ENCODE measurements around the gene MUC13.

MUC13 gene

GRCh38 chr3:124907957-124908356 is 26.6 kb downstream of the MUC13 start:
- no peak for DNase-seq (ENCODE audit: low read depth)
- H3K4me3 ChIP-seq (ENCODE audit: low read length): no peak overlapping the region
- TF ChIP-seq, protein P1, sequence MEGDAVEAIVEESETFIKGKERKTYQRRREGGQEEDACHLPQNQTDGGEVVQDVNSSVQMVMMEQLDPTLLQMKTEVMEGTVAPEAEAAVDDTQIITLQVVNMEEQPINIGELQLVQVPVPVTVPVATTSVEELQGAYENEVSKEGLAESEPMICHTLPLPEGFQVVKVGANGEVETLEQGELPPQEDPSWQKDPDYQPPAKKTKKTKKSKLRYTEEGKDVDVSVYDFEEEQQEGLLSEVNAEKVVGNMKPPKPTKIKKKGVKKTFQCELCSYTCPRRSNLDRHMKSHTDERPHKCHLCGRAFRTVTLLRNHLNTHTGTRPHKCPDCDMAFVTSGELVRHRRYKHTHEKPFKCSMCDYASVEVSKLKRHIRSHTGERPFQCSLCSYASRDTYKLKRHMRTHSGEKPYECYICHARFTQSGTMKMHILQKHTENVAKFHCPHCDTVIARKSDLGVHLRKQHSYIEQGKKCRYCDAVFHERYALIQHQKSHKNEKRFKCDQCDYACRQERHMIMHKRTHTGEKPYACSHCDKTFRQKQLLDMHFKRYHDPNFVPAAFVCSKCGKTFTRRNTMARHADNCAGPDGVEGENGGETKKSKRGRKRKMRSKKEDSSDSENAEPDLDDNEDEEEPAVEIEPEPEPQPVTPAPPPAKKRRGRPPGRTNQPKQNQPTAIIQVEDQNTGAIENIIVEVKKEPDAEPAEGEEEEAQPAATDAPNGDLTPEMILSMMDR (IDR thresholded peaks at IDR 0.05; ENCODE audit: insufficient read depth, low read depth, low read length, missing control alignments): no peak

GRCh38 chr3:124904835-124905492 is 29.6 kb downstream of the MUC13 start:
- no peak for DNase-seq (ENCODE audit: low read depth)
- no peak overlapping the region for H3K4me3 ChIP-seq (ENCODE audit: low read length)
- TF ChIP-seq, protein P1 (IDR thresholded peaks at IDR 0.05; ENCODE audit: insufficient read depth, low read depth, low read length, missing control alignments): no peak

DNA sequence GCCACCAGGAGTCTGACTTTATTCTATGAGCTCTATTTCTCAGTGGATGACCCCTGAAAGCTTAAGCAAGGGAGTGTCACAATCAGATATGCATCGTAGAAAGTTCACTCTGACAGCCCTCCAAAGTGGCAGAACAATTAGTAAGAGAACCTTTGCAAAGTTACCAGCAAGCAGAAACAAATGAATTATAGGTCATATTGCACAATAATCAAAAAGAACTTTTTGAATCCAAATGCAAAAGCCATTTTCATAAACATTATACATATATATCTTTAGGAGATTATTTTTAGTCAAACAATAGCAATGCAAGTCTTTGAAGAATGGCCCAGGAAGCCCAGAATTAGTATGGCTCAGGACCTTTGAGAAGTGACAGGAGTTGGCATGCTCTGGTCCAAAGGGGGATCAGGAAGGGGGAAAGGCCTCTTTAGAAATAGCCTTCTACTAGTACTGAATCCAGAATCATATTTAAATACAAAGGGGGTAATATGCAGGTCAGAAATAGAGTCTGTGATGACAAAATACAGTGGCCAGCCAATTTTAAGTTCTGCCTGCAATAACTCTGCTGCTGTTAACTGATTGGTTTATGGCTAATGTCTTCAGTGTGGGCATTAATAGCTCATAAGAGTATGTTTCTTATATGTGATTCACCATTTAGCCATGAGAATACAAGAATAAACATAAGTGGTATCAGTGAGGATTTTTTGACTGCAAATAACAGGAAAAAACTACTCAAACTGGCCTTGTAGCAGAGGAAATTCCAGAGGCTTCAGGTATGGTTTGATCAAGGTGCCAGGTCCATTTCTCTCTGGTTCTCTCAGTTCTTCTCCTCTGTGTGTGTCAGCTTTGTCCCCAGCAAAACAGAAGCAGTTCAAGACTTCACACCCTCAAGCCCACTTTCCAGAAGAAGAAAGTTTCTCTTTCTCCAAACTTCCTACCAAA is 30.4 kb downstream of the MUC13 start:
- no peak for DNase-seq (ENCODE audit: low read depth)
- H3K4me3 ChIP-seq (ENCODE audit: low read length): no peak overlapping the region
- TF ChIP-seq, protein P1 (IDR thresholded peaks at IDR 0.05; ENCODE audit: insufficient read depth, low read depth, low read length, missing control alignments): no peak

DNA sequence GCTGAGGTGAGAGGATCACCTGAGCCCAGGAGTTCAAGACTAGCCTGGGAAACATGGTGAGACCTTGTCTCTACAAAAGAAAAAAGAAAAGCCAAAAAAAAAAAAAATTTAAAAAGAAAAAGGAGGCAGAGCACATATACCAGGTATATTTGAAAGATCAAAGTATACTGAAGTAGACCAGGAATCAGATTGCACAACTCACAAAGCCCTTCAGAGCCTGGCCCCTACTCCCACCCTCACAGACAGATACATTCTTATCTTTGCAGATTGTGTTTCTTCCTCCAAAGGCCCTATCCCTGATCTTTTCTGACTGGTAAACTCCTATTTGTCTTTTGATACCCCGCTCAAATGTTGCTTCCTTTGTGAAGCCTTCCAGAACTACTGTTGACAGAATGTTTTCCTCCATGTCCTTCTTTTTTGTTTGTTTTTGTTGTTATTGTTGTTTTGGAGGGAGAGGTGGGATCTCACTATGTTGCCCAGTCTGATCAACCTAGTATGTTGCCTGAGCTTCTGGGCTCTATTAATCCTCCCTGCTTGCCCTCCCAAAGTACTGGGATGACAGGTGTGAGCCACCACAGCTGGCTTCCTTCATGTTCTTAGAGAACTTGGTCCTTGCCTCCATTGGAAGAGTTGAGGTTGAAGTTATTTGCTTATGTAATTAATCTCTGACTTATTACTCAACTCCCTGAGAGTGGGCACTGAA is 37.6 kb downstream of the MUC13 start:
- H3K4me3 ChIP-seq (ENCODE audit: low read length): no peak overlapping the region
- TF ChIP-seq, protein P1 (IDR thresholded peaks at IDR 0.05; ENCODE audit: insufficient read depth, low read depth, low read length, missing control alignments): no peak
- no peak for DNase-seq (ENCODE audit: low read depth)

- no peak for DNase-seq (ENCODE audit: low read depth)
- H3K4me3 ChIP-seq (ENCODE audit: low read length): no peak overlapping the region
- TF ChIP-seq, protein P1 (IDR thresholded peaks at IDR 0.05; ENCODE audit: insufficient read depth, low read depth, low read length, missing control alignments): no peak
These were observed 38.8 kb downstream of the MUC13 start for GRCh38 chr3:124895756-124896155.

GRCh38 chr3:124893526-124893925 is 41.0 kb downstream of the MUC13 start:
- no peak overlapping the region for H3K4me3 ChIP-seq (ENCODE audit: low read length)
- TF ChIP-seq, protein P1 (IDR thresholded peaks at IDR 0.05; ENCODE audit: insufficient read depth, low read depth, low read length, missing control alignments): no peak
- peak; percentile 67 for DNase-seq (ENCODE audit: low read depth)

Measured in epithelial cell of esophagus (primary cell).